Measurements from ENCODE around the gene JARID2.

The JARID2 gene

DNA sequence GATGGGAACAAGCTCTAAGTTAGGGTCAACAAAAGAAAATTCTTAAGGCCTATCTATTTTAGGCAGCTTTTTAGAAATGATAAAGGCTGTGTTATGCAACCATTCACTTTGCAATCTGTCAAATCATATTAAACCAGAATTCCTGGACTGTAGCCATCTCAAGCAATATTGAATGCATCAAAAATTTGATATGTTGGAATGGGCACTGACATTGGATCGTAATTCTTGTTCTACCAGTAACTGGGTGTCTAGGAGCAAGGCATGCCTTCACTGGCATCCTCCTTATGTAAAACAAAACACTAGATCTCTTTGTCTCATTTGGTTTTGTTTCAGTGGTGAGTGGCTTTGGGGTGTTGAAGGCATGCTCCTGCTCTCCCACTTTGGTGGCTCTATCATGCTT lies 145.6 kb downstream of the JARID2 start:
- peaks cover 18 to 22% of the 10 kb centered on the region in 2 donors for H3K4me1 ChIP-seq (ENCODE audit: control insufficient read depth in 1 of 2, insufficient read depth in 2 of 2, low read length in 2 of 2)
- H3K36me3 ChIP-seq (ENCODE audit: control insufficient read depth in 1 of 2, insufficient read depth in 2 of 2, low read length in 2 of 2): no peaks in the 10 kb centered on the region

DNA sequence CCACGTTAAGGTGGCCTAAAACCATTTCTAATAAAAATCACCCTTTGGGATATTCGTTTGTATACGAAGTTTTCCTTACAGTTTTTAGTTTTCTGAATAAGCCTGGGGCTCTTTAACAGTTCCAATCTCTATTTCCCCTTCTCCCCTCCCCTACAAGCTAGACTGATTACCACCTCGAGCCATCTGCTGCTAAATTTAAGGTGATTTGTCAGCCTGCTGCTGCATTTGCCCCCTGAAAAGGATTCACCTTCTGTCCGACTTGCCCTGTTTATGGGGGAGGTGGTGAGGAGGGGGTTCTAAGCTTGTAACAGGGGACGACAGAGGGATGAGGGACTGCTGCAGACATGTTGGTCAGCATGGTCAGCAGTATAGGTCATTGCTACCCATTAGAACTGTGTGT lies 146.3 kb downstream of the JARID2 start:
- H3K9ac ChIP-seq (ENCODE audit: low read depth in 1 of 2, low read length in 2 of 2): no peak overlapping the region
- H3K9me3 ChIP-seq (ENCODE audit: control insufficient read depth in 1 of 2, low read length in 2 of 2): no peaks in the 10 kb centered on the region
- H3K4me3 ChIP-seq (ENCODE audit: low read depth in 1 of 2, low read length in 2 of 2): no peak overlapping the region
- no peaks in the 10 kb centered on the region for H3K36me3 ChIP-seq (ENCODE audit: control insufficient read depth in 1 of 2, insufficient read depth in 2 of 2, low read length in 2 of 2)
- peaks cover 22 to 26% of the 10 kb centered on the region in 2 donors for H3K4me1 ChIP-seq (ENCODE audit: control insufficient read depth in 1 of 2, insufficient read depth in 2 of 2, low read length in 2 of 2)
- H3K27me3 ChIP-seq (ENCODE audit: control insufficient read depth in 1 of 2, insufficient read depth in 2 of 2, low read length in 2 of 2): no peaks in the 10 kb centered on the region
- no peak overlapping the region for H3K27ac ChIP-seq (ENCODE audit: low read depth, low read length)

More for the DNA sequence above, 145.6 kb downstream of the JARID2 start:
- Histone ChIP-seq H3K4me3 (ENCODE audit: low read depth in 1 of 2, low read length in 2 of 2) (no peak overlapping the region), H3K9ac (ENCODE audit: low read depth in 1 of 2, low read length in 2 of 2) (no peak overlapping the region), H3K27ac (ENCODE audit: low read depth, low read length) (no peak overlapping the region), H3K9me3 (ENCODE audit: control insufficient read depth in 1 of 2, low read length in 2 of 2) (no peaks in the 10 kb centered on the region), H3K27me3 (ENCODE audit: control insufficient read depth in 1 of 2, insufficient read depth in 2 of 2, low read length in 2 of 2) (no peaks in the 10 kb centered on the region)

DNA sequence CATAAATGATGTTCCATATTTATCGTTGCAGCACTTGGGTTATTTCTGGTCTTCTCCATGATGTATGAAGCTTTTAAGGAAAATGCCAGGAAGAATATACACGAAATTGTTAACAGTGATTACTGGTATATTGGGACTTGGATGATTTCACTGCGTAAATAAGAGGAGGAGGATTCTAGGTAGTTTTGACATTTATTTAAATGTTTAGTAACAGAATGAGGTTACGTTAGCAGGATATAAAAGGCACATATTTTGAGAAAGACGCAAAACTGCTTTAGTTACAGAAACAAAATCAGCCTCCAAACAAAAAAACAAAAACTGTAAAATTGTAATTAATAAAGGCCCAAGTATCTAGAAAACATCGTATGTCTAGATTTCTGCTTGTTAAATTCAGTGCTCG lies 147.7 kb downstream of the JARID2 start:
- Histone ChIP-seq H3K36me3 (ENCODE audit: control insufficient read depth in 1 of 2, insufficient read depth in 2 of 2, low read length in 2 of 2) (no peaks in the 10 kb centered on the region), H3K27me3 (ENCODE audit: control insufficient read depth in 1 of 2, insufficient read depth in 2 of 2, low read length in 2 of 2) (no peaks in the 10 kb centered on the region), H3K9ac (ENCODE audit: low read depth in 1 of 2, low read length in 2 of 2) (no peak overlapping the region), H3K27ac (ENCODE audit: low read depth, low read length) (no peak overlapping the region), H3K9me3 (ENCODE audit: control insufficient read depth in 1 of 2, low read length in 2 of 2) (no peaks in the 10 kb centered on the region), H3K4me3 (ENCODE audit: low read depth in 1 of 2, low read length in 2 of 2) (no peak overlapping the region), H3K4me1 (ENCODE audit: control insufficient read depth in 1 of 2, insufficient read depth in 2 of 2, low read length in 2 of 2) (peaks cover 26 to 28% of the 10 kb centered on the region in 2 donors)

GRCh38 chr6:15395087-15395486 lies 149.2 kb downstream of the JARID2 start:
- Histone ChIP-seq H3K36me3 (ENCODE audit: control insufficient read depth in 1 of 2, insufficient read depth in 2 of 2, low read length in 2 of 2) (no peaks in the 10 kb centered on the region), H3K9ac (ENCODE audit: low read depth in 1 of 2, low read length in 2 of 2) (no peak overlapping the region), H3K9me3 (ENCODE audit: control insufficient read depth in 1 of 2, low read length in 2 of 2) (no peaks in the 10 kb centered on the region), H3K27ac (ENCODE audit: low read depth, low read length) (no peak overlapping the region), H3K27me3 (ENCODE audit: control insufficient read depth in 1 of 2, insufficient read depth in 2 of 2, low read length in 2 of 2) (no peaks in the 10 kb centered on the region), H3K4me1 (ENCODE audit: control insufficient read depth in 1 of 2, insufficient read depth in 2 of 2, low read length in 2 of 2) (peaks cover 24 to 30% of the 10 kb centered on the region in 2 donors), H3K4me3 (ENCODE audit: low read depth in 1 of 2, low read length in 2 of 2) (no peak overlapping the region)

GRCh38 chr6:15396808-15397207 lies 150.9 kb downstream of the JARID2 start:
- Histone ChIP-seq H3K4me3 (ENCODE audit: low read depth in 1 of 2, low read length in 2 of 2) (no peak overlapping the region), H3K36me3 (ENCODE audit: control insufficient read depth in 1 of 2, insufficient read depth in 2 of 2, low read length in 2 of 2) (no peaks in the 10 kb centered on the region), H3K9me3 (ENCODE audit: control insufficient read depth in 1 of 2, low read length in 2 of 2) (no peaks in the 10 kb centered on the region), H3K27ac (ENCODE audit: low read depth, low read length) (no peak overlapping the region), H3K4me1 (ENCODE audit: control insufficient read depth in 1 of 2, insufficient read depth in 2 of 2, low read length in 2 of 2) (peaks cover 26 to 33% of the 10 kb centered on the region in 2 donors), H3K27me3 (ENCODE audit: control insufficient read depth in 1 of 2, insufficient read depth in 2 of 2, low read length in 2 of 2) (no peaks in the 10 kb centered on the region), H3K9ac (ENCODE audit: low read depth in 1 of 2, low read length in 2 of 2) (no peak overlapping the region)

GRCh38 chr6:15398633-15399275 lies 152.9 kb downstream of the JARID2 start:
- Histone ChIP-seq H3K36me3 (ENCODE audit: control insufficient read depth in 1 of 2, insufficient read depth in 2 of 2, low read length in 2 of 2) (no peaks in the 10 kb centered on the region), H3K9me3 (ENCODE audit: control insufficient read depth in 1 of 2, low read length in 2 of 2) (no peaks in the 10 kb centered on the region), H3K27me3 (ENCODE audit: control insufficient read depth in 1 of 2, insufficient read depth in 2 of 2, low read length in 2 of 2) (no peaks in the 10 kb centered on the region), H3K9ac (ENCODE audit: low read depth in 1 of 2, low read length in 2 of 2) (no peak overlapping the region), H3K4me3 (ENCODE audit: low read depth in 1 of 2, low read length in 2 of 2) (no peak overlapping the region), H3K4me1 (ENCODE audit: control insufficient read depth in 1 of 2, insufficient read depth in 2 of 2, low read length in 2 of 2) (peaks cover 29 to 42% of the 10 kb centered on the region in 2 donors), H3K27ac (ENCODE audit: low read depth, low read length) (no peak overlapping the region)

GRCh38 chr6:15399641-15400470 lies 154.0 kb downstream of the JARID2 start:
- Histone ChIP-seq H3K27me3 (ENCODE audit: control insufficient read depth in 1 of 2, insufficient read depth in 2 of 2, low read length in 2 of 2) (no peaks in the 10 kb centered on the region), H3K4me1 (ENCODE audit: control insufficient read depth in 1 of 2, insufficient read depth in 2 of 2, low read length in 2 of 2) (peaks cover 33 to 45% of the 10 kb centered on the region in 2 donors), H3K27ac (ENCODE audit: low read depth, low read length) (no peak overlapping the region), H3K36me3 (ENCODE audit: control insufficient read depth in 1 of 2, insufficient read depth in 2 of 2, low read length in 2 of 2) (no peaks in the 10 kb centered on the region), H3K4me3 (ENCODE audit: low read depth in 1 of 2, low read length in 2 of 2) (peak overlapping the region; percentile 7 to 13), H3K9me3 (ENCODE audit: control insufficient read depth in 1 of 2, low read length in 2 of 2) (no peaks in the 10 kb centered on the region), H3K9ac (ENCODE audit: low read depth in 1 of 2, low read length in 2 of 2) (no peak overlapping the region)

DNA sequence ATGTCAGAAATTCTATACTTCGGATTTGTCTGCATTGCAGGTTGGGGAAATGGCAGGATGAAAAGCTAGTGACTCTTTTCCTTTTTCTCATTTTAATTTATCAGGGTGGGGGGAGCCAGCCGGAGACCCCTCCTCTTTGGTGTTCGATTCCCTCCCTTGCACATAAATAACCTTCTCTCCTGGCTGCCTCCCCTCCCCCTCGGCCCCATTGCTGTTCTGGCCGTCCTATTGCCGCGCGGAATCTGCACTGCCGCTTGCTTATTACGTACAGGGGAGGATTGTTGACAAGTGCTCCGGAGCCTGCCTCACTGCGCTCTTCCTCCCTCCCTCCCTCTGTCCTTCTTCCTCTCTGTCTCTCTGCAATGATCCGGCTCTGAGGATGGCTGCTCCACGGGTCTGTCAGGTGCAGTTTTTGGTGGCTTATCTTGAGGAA lies 154.7 kb downstream of the JARID2 start:
- peak overlapping the region in 1 of 2 donors; percentile 13 for H3K4me3 ChIP-seq (ENCODE audit: low read depth in 1 of 2, low read length in 2 of 2)
- no peaks in the 10 kb centered on the region for H3K9me3 ChIP-seq (ENCODE audit: control insufficient read depth in 1 of 2, low read length in 2 of 2)
- H3K27ac ChIP-seq (ENCODE audit: low read depth, low read length): no peak overlapping the region
- no peak overlapping the region for H3K9ac ChIP-seq (ENCODE audit: low read depth in 1 of 2, low read length in 2 of 2)
- H3K27me3 ChIP-seq (ENCODE audit: control insufficient read depth in 1 of 2, insufficient read depth in 2 of 2, low read length in 2 of 2): no peaks in the 10 kb centered on the region
- no peaks in the 10 kb centered on the region for H3K36me3 ChIP-seq (ENCODE audit: control insufficient read depth in 1 of 2, insufficient read depth in 2 of 2, low read length in 2 of 2)
- peaks cover 33 to 45% of the 10 kb centered on the region in 2 donors for H3K4me1 ChIP-seq (ENCODE audit: control insufficient read depth in 1 of 2, insufficient read depth in 2 of 2, low read length in 2 of 2)

GRCh38 chr6:15401120-15401519 lies 155.3 kb downstream of the JARID2 start:
- peaks cover 33 to 44% of the 10 kb centered on the region in 2 donors for H3K4me1 ChIP-seq (ENCODE audit: control insufficient read depth in 1 of 2, insufficient read depth in 2 of 2, low read length in 2 of 2)
- H3K9ac ChIP-seq (ENCODE audit: low read depth in 1 of 2, low read length in 2 of 2): no peak overlapping the region
- no peak overlapping the region for H3K27ac ChIP-seq (ENCODE audit: low read depth, low read length)
- H3K27me3 ChIP-seq (ENCODE audit: control insufficient read depth in 1 of 2, insufficient read depth in 2 of 2, low read length in 2 of 2): no peaks in the 10 kb centered on the region
- no peaks in the 10 kb centered on the region for H3K9me3 ChIP-seq (ENCODE audit: control insufficient read depth in 1 of 2, low read length in 2 of 2)
- H3K36me3 ChIP-seq (ENCODE audit: control insufficient read depth in 1 of 2, insufficient read depth in 2 of 2, low read length in 2 of 2): no peaks in the 10 kb centered on the region
- no peak overlapping the region for H3K4me3 ChIP-seq (ENCODE audit: low read depth in 1 of 2, low read length in 2 of 2)

- no peak overlapping the region for H3K27ac ChIP-seq (ENCODE audit: low read depth, low read length)
- H3K36me3 ChIP-seq (ENCODE audit: control insufficient read depth in 1 of 2, insufficient read depth in 2 of 2, low read length in 2 of 2): no peaks in the 10 kb centered on the region
- H3K4me3 ChIP-seq (ENCODE audit: low read depth in 1 of 2, low read length in 2 of 2): no peak overlapping the region
- no peaks in the 10 kb centered on the region for H3K27me3 ChIP-seq (ENCODE audit: control insufficient read depth in 1 of 2, insufficient read depth in 2 of 2, low read length in 2 of 2)
- H3K9me3 ChIP-seq (ENCODE audit: control insufficient read depth in 1 of 2, low read length in 2 of 2): no peaks in the 10 kb centered on the region
- H3K9ac ChIP-seq (ENCODE audit: low read depth in 1 of 2, low read length in 2 of 2): no peak overlapping the region
- peaks cover 32 to 42% of the 10 kb centered on the region in 2 donors for H3K4me1 ChIP-seq (ENCODE audit: control insufficient read depth in 1 of 2, insufficient read depth in 2 of 2, low read length in 2 of 2)
These were observed 155.9 kb downstream of the JARID2 start for GRCh38 chr6:15401769-15402250.

All from duodenal mucosa (tissue), 2 donors.